Activated CD8-positive, alpha-beta memory T cell treated with anti-CD3 and anti-CD28 coated beads for 36 hours (primary cell): ENCODE data around the gene TRMU. TPM values are rescaled to one million over a fixed set of nuclear protein-coding genes. Genes with fewer than 3 reads are reported as not detected.

Experiments used
- CTCF ChIA-PET: fragments of 350-600 bp; sonication (Branson Sonifier 250); formaldehyde crosslinking; loops from one replicate; lab custom pipeline; 2021; ENCODE audit warnings: antibody characterized with exemption; lab: Charles Lee
- POLR2A ChIA-PET: fragments of 350-600 bp; sonication (Branson Sonifier 250); formaldehyde crosslinking; loops from one replicate; lab custom pipeline; 2021; ENCODE audit warnings: antibody characterized with exemption; lab: Charles Lee
- total RNA-seq, 2 experiments: library from RNA; stranded (reverse); gene quantifications; one replicate each; pipeline ENCODE4 v1.2.3, GENCODE V29; 2021

TRMU gene
- 10 to 100 TPM; 75.2 to 80.6 TPM for total RNA-seq

DNA sequence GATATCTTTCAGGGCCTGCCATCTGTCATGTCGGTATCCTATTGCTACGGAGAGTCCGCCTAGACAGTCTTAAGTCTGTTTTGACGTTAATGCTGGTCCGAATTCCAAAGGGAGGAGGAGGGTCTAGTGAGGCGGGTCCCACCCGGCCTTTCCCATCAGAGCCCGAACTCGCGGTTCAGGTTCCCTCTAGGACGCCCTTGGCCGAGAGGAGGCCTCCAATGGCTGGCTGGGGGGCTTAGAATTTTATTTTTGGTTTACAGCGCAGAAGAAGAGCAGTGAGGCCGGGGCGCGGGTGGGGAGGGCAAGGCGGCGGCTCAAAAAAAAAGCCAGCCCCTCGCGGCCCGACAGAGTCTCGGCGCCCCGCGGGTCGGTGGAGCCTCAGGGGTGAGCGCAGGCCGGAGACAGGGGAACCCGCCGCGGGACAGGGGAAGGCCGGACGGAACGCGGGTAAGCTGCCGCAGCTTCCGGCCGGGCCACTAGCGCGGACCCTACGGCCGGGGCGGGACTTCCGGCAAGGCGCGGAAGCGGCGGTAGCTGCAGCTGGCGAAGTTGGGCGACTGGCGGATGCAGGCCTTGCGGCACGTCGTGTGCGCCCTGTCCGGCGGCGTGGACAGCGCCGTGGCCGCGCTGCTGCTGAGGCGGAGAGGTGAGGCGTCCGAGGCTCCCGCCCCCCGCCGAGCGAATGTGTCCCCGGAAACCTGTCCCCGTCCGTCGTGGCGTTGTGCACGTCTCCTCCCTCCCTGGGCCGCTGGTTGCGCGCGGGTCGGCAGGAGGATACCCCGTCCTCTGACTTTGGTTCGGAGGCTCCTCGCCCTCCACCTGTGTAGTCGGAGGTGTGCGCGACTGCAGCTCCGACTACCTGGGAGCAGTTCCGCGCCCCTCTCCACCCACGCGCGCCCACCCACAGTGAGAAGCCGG, at the start of gene TRMU:
TRMU (plus strand) TSS at position 514 of the 918 bp plus-strand sequence; CDS start at position 565, 51 bp downstream.
- POLR2A ChIA-PET, result interaction anchor here (0.6 to 1.7 kb wide), 3 partner anchors 32 to 85 kb away, joined by 3 to 8 read pairs (median 4); partner anchors contain the start of genes CDPF1 and GTSE1
- CTCF ChIA-PET, result interaction anchor here (0.7 to 1.5 kb wide), 4 partner anchors 9 to 341 kb away, joined by 3 read pairs; no protein-coding TSS in a partner anchor

DNA sequence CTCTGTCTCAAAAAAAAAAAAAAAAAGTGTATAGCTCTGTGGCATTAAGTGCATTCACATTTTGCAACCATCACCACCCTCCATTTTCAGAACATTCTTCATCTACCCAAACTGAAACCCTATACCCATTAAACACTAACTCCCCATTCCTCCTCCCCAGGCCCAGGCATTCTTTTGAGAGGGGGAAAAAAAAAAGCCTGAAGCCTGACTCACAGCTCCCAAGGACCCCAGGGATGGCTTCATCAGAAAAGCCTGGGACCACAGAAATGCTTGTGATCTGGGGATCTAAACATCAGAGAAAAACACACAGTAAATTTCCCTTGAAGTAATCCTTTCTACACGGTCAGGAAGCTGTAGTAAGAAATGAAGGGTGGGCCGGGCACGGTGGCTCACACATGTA, 49.5 kb upstream of the TRMU start:
- POLR2A ChIA-PET, result interaction anchor here (0.6 kb wide), 1 partner anchor 10 kb away, joined by 3 read pairs; no protein-coding TSS in a partner anchor
- CTCF ChIA-PET, result interaction anchor here (0.7 to 1.2 kb wide), 2 partner anchors 35 to 280 kb away, joined by 3 read pairs; no protein-coding TSS in a partner anchor

GRCh38 chr22:46286941-46287872, 48.3 kb upstream of the TRMU start:
- ChIA-PET POLR2A (interaction anchor here (1.1 kb wide), 1 partner anchor 20 kb away, joined by 5 read pairs; the partner anchor contains the start of gene TTC38), CTCF (no interaction called here)

DNA sequence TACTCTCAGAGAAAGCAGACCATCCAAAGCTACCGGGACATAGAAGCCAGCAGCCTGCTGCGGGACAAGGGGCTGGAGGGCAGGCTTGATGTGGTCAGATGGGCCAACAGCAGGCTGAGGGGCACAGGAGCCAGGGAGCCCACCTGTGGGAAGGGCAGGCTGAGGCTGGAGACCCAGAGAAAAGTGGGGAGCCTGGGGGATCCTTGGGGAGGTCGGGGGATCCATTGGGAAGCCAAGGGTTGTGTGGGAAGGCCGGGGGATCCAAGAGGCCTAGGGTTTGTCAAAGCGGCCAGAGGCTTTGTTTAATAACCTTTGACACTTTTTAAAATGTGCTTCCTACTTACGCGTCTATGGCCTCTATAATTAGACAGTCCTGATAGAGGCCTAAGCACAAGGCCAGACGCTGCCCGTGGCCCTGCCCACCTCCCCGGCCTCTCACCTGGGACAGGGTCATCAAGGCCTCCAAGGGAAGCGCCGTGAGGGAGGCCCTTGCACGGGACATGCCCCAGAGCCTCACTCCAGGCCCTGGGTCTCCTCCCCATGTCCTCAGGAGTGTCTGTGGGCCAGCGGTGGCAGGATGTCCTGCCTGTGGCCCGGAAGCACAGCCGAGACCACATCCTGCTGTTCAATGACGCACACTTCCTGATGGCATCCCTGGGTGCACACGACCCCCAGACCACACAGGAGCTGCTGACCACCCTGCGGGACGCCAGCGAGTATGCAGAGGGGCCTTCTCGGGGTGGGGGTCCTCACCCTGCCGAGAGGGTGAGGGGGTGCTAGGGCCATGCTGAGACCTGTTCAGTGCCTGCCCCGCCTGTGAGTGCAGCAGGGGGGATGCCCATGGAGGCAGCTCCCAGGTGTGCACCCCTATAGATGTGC, 47.4 kb upstream of the TRMU start:
- POLR2A ChIA-PET, result interaction anchor here (0.5 to 1.1 kb wide), 2 partner anchors 21 to 1007 kb away, joined by 3 to 5 read pairs; partner anchors contain the start of gene TTC38
- CTCF ChIA-PET, result interaction anchor here (0.6 to 1.4 kb wide), 4 partner anchors 10 to 171 kb away, joined by 3 to 4 read pairs (median 4); no protein-coding TSS in a partner anchor

DNA sequence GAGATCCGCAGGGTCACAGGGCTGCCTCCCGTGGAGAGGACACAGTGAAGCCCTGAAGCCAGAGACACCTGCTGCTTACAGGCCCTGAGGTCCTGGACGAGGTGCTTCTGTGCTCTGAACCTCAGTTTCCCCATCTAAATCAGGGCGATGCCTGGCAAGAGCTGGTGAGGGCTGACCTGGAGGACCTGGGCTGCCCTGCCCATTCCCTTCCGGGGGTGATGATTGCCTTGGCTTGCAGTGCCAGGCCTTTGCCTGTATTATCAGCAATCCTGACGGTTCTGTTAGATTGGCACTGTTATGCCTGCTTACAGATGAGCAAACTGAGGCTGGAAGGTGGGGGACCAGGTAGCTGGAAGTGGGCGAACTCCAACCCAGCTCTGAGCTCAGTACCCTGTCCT, 46.7 kb upstream of the TRMU start:
- POLR2A ChIA-PET, result interaction anchor here (0.5 kb wide), 1 partner anchor 1008 kb away, joined by 3 read pairs; no protein-coding TSS in a partner anchor
- CTCF ChIA-PET, result interaction anchor here (0.6 to 1.4 kb wide), 4 partner anchors 11 to 172 kb away, joined by 3 to 4 read pairs (median 4); no protein-coding TSS in a partner anchor

- ChIA-PET CTCF (interaction anchor here (0.8 to 1.4 kb wide), 3 partner anchors 12 to 172 kb away, joined by 3 to 4 read pairs (median 4); no protein-coding TSS in a partner anchor), POLR2A (no interaction called here)
Observed at GRCh38 chr22:46289244-46289891, 46.1 kb upstream of the TRMU start.

- ChIA-PET CTCF (no interaction called here), POLR2A (interaction anchor here (0.6 kb wide), 1 partner anchor 1494 kb away, joined by 9 read pairs; no protein-coding TSS in a partner anchor)
Observed at GRCh38 chr22:46290121-46290842, 45.2 kb upstream of the TRMU start.

DNA sequence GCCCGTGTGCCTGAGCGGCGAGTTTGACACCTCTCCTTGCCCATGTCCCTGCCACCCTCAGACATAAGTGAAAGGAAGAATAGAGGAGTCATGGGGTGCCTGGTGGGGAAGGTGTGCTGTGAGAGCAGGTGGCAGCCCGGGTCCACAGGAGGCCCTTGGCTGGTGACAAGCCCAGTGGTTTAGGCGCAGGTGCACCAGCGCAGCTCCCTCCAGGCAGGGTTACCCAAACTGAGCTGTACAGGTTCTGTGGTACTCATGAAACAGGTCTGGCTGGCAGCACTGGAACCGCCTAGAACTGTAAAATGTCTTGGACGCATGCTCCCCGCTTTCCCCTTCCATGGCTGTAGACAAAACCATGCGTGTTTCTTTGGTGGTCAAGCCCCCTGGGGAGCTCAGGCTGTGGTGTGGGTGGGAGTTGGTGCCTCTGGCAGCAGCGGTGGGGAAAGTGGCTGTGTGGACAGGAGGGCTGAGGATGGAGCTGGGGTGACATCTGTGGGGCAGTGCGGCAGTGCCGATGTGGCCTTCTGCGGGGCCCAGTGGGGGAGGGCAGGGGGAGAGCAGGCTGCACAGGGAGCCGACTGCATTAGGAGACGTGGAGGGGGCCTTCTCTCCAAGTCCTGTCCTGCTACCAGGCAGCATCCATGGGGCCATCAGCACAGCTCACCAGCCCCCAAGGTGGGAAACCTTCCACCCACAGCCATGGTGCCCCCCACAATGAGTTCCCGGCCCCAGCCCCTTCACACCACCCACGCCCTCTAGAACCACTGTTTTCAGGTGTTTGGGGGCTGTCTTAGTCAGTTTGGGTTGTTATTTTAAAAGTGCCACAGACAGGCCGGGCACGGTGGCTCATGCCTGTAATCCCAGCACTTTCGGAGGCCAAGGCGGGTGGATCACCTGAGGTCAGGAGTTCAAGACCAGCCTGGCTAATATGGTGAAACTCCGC, 44.4 kb upstream of the TRMU start:
- ChIA-PET CTCF (interaction anchor here (0.7 kb wide), 1 partner anchor 251 kb away, joined by 3 read pairs; no protein-coding TSS in a partner anchor), POLR2A (no interaction called here)

GRCh38 chr22:46292173-46292572, 43.3 kb upstream of the TRMU start:
- ChIA-PET POLR2A (no interaction called here), CTCF (no interaction called here)

DNA sequence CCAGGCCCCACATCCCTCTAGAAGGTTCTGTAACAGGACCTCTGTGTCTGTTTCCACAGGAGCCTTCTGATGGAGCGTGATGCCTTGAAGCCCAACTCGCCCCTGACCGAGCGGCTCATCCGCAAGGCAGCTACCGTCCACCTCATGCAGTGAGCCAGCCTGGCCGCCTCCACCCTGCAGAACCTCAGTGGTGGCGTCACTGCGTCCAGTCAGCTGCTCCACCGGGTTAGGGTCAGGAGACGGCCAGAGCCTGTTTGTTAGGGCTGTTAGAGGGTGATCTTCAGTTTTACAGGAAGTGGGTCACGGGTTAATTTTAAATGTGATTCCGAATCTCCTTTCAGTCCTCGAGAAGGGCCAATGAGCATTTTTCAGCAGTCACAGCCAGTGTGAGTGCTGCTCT, 42.8 kb upstream of the TRMU start:
- ChIA-PET POLR2A (no interaction called here), CTCF (no interaction called here)

DNA sequence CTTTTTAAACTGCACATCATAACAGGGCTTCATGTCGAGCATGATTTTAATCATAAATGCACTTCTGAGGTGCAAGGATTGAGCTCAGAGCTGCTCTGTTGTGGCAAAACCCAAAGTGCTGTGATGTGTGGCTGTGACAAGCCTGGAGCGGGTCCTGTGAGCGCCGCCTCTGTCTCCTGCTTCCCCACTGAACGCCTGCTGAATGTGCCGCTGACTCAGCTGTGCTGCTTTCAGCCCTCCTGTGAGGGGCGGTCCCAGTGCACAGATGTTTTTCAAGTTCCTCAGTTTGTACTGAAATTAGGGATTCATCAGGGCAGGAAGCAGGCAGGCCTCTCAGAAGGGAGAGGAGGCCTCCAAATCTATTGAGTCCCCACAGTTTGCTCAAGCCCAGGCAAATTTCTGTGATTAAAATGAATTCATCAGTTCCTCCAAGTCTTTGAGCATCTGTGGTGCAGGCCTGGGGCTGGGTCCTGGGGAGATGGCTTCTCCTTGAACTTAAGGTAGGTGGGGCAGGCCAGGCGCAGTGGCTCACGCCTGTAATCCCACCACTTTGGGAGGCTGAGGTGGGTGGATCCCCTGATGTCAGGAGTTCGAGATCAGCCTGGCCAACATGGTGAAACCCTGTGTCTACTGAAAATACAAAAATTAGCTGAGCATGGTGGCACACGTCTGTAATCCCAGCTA, 41.8 kb upstream of the TRMU start:
- CTCF ChIA-PET, result no interaction called here
- POLR2A ChIA-PET, result interaction anchor here (0.7 kb wide), 1 partner anchor 12 kb away, joined by 5 read pairs; no protein-coding TSS in a partner anchor

DNA sequence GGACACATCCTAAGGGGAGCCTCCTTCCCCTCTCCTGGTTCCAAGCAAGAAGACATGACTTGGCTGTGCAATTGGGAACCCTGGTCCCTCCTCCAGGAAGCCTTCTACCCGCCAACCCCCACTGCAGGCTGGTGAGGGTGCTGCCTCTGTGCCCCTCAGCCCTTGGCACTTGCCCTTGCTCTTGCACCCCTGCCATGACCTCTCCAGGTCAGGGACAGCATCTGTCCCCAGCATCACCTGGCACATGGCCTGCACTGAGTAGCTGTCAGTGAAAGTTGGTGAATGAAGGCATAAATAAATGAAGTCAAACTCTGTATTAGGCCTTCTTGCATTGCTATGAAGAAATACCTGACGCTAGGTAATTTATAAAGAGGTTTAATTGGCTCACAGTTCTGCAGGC, 40.7 kb upstream of the TRMU start:
- CTCF ChIA-PET, result no interaction called here
- POLR2A ChIA-PET, result interaction anchor here (2.4 kb wide), 1 partner anchor 41 kb away, joined by 8 read pairs; the partner anchor contains the start of gene TRMU

- POLR2A ChIA-PET, result interaction anchor here (0.6 to 2.4 kb wide), 4 partner anchors 9 to 46 kb away, joined by 3 to 8 read pairs (median 3); partner anchors contain the start of genes CDPF1 and TRMU
- CTCF ChIA-PET, result interaction anchor here (0.9 to 1.6 kb wide), 5 partner anchors 9 to 289 kb away, joined by 3 to 9 read pairs (median 4); partner anchors contain the start of gene CDPF1
Observed at GRCh38 chr22:46295277-46295971, 40.1 kb upstream of the TRMU start.
